ENCODE data around the gene HSD17B14. TPM values are rescaled to one million over a fixed set of nuclear protein-coding genes. Genes with fewer than 3 reads are reported as not detected.
"Not testable (repeated sequence)": the region's sequence is repeated elsewhere in the genome, so short reads cannot be mapped to it uniquely, and the experiment has no call there.

Gene HSD17B14
- total RNA-seq, 6 experiments from 2014 or later, result 3.5 to 78.0 (median 15.7) TPM

- TF ChIP-seq CTCF (IDR thresholded peaks at IDR 0.05) (no peak), POLR2A (IDR thresholded peaks at IDR 0.05) (no peak)
- intact Hi-C loops (cut with DNase I), result no loop called here
- Histone ChIP-seq H3K9me3 (no peaks in the 10 kb centered on the region), H3K27ac (peak overlapping the region in 1 of 3 donors; percentile 37), H3K4me1 (peaks cover 0 to 14% (median 6%) of the 10 kb centered on the region in 4 donors), H3K27me3 (no peaks in the 10 kb centered on the region), H3K4me3 (no peak overlapping the region), H3K36me3 (peaks cover 0 to 20% (median 6%) of the 10 kb centered on the region in 4 donors)
- no peak for ATAC-seq
- DNase-seq, result no peak
- 88% methylated on average over 11 of the region's 13 CpGs for whole genome bisulfite sequencing (ENCODE audit: insufficient coverage, low coverage, low lambda C conversion rate, missing lambda C conversion rate)
These were observed 42.8 kb upstream of the HSD17B14 start for GRCh38 chr19:48879025-48879637.

GRCh38 chr19:48878196-48879024 is 42.1 kb upstream of the HSD17B14 start:
- DNase-seq, result no peak
- peak; percentile 9 to 19 (median 12) for ATAC-seq
- H3K36me3 ChIP-seq, result peaks cover 0 to 27% (median 6%) of the 10 kb centered on the region in 4 donors
- 72% methylated on average over 6 of the region's 11 CpGs for WGBS (ENCODE audit: insufficient coverage, low coverage, low lambda C conversion rate, missing lambda C conversion rate)
- H3K27me3 ChIP-seq, result no peaks in the 10 kb centered on the region
- intact Hi-C loops (cut with DNase I), result no loop called here
- peak overlapping the region in 2 of 3 donors; percentile 22 to 37 for H3K27ac ChIP-seq
- no peak overlapping the region for H3K4me3 ChIP-seq
- peaks cover 0 to 21% (median 6%) of the 10 kb centered on the region in 4 donors for H3K4me1 ChIP-seq
- TF ChIP-seq POLR2A (IDR thresholded peaks at IDR 0.05), result no peak
- TF ChIP-seq CTCF (IDR thresholded peaks at IDR 0.05), result no peak
- H3K9me3 ChIP-seq, result no peaks in the 10 kb centered on the region

GRCh38 chr19:48877855-48878195 is 41.5 kb upstream of the HSD17B14 start:
- TF ChIP-seq CTCF (IDR thresholded peaks at IDR 0.05) (no peak), POLR2A (IDR thresholded peaks at IDR 0.05) (no peak)
- H3K27ac ChIP-seq, result peak overlapping the region in 1 of 3 donors; percentile 22
- WGBS (ENCODE audit: insufficient coverage, low coverage, low lambda C conversion rate, missing lambda C conversion rate), result 90% methylated on average over 6 of the region's 6 CpGs
- H3K36me3 ChIP-seq, result peaks cover 0 to 28% (median 6%) of the 10 kb centered on the region in 4 donors
- H3K4me3 ChIP-seq, result no peak overlapping the region
- ATAC-seq (no peak), DNase-seq (no peak)
- no peaks in the 10 kb centered on the region for H3K27me3 ChIP-seq
- H3K9me3 ChIP-seq, result no peaks in the 10 kb centered on the region
- intact Hi-C loops (cut with DNase I), result no loop called here
- peaks cover 0 to 25% (median 8%) of the 10 kb centered on the region in 4 donors for H3K4me1 ChIP-seq

GRCh38 chr19:48876043-48876981 is 40.0 kb upstream of the HSD17B14 start:
- H3K9me3 ChIP-seq; intact Hi-C loops (cut with DNase I); DNase-seq; ATAC-seq; H3K27me3 ChIP-seq: not testable (repeated sequence)
- peaks cover 0 to 28% (median 6%) of the 10 kb centered on the region in 4 donors for H3K36me3 ChIP-seq
- WGBS (ENCODE audit: insufficient coverage, low coverage, low lambda C conversion rate, missing lambda C conversion rate), result 64% methylated on average over 16 of the region's 30 CpGs
- H3K4me1 ChIP-seq, result peaks cover 0 to 25% (median 8%) of the 10 kb centered on the region in 4 donors
- peak overlapping the region; percentile 99 to 100 (median 100) for H3K27ac ChIP-seq
- H3K4me3 ChIP-seq, result peak overlapping the region in 2 of 3 donors; percentile 73 to 95

Data from right lobe of liver (tissue), 6 donors.